ENCODE data around the gene YY1.

Gene YY1

GRCh38 chr14:100275214-100275613 is 36.3 kb downstream of the YY1 start:
- no peak for TF ChIP-seq FOXP2 (optimal IDR thresholded peaks at IDR 0.05; ENCODE audit: borderline replicate concordance, extremely low read depth, extremely low read length, insufficient read depth)
- no peak for TF ChIP-seq SIN3A (IDR thresholded peaks at IDR 0.05; ENCODE audit: borderline replicate concordance, insufficient read depth, low read length)
- no peak for TF ChIP-seq TAF1 (IDR thresholded peaks at IDR 0.05; ENCODE audit: borderline replicate concordance, insufficient read depth, low read length)
- TF ChIP-seq REST (IDR thresholded peaks at IDR 0.05; ENCODE audit: insufficient read depth in 1 of 2, low read depth in 2 of 2, low read length in 2 of 2) = no peak
- no peak for TF ChIP-seq POLR2AphosphoS5 (IDR thresholded peaks at IDR 0.05; ENCODE audit: low read depth, low read length)

GRCh38 chr14:100278702-100279101 is 39.8 kb downstream of the YY1 start:
- TF ChIP-seq POLR2AphosphoS5 (IDR thresholded peaks at IDR 0.05; ENCODE audit: low read depth, low read length) (no peak), TAF1 (IDR thresholded peaks at IDR 0.05; ENCODE audit: borderline replicate concordance, insufficient read depth, low read length) (no peak), SIN3A (IDR thresholded peaks at IDR 0.05; ENCODE audit: borderline replicate concordance, insufficient read depth, low read length) (no peak), REST (IDR thresholded peaks at IDR 0.05; ENCODE audit: insufficient read depth in 1 of 2, low read depth in 2 of 2, low read length in 2 of 2) (no peak), FOXP2 (optimal IDR thresholded peaks at IDR 0.05; ENCODE audit: borderline replicate concordance, extremely low read depth, extremely low read length, insufficient read depth) (no peak)

GRCh38 chr14:100279133-100279532 is 40.2 kb downstream of the YY1 start:
- no peak for TF ChIP-seq POLR2AphosphoS5 (IDR thresholded peaks at IDR 0.05; ENCODE audit: low read depth, low read length)
- TF ChIP-seq TAF1 (IDR thresholded peaks at IDR 0.05; ENCODE audit: borderline replicate concordance, insufficient read depth, low read length) = no peak
- TF ChIP-seq REST (IDR thresholded peaks at IDR 0.05; ENCODE audit: insufficient read depth in 1 of 2, low read depth in 2 of 2, low read length in 2 of 2) = no peak
- TF ChIP-seq SIN3A (IDR thresholded peaks at IDR 0.05; ENCODE audit: borderline replicate concordance, insufficient read depth, low read length) = no peak
- TF ChIP-seq FOXP2 (optimal IDR thresholded peaks at IDR 0.05; ENCODE audit: borderline replicate concordance, extremely low read depth, extremely low read length, insufficient read depth) = no peak

- TF ChIP-seq FOXP2 (optimal IDR thresholded peaks at IDR 0.05; ENCODE audit: borderline replicate concordance, extremely low read depth, extremely low read length, insufficient read depth) (no peak), SIN3A (IDR thresholded peaks at IDR 0.05; ENCODE audit: borderline replicate concordance, insufficient read depth, low read length) (no peak), TAF1 (IDR thresholded peaks at IDR 0.05; ENCODE audit: borderline replicate concordance, insufficient read depth, low read length) (no peak)
Observed at GRCh38 chr14:100279563-100279962, 40.6 kb downstream of the YY1 start.

GRCh38 chr14:100281286-100282082 is 42.5 kb downstream of the YY1 start:
- TF ChIP-seq FOXP2 (optimal IDR thresholded peaks at IDR 0.05; ENCODE audit: borderline replicate concordance, extremely low read depth, extremely low read length, insufficient read depth) (no peak), SIN3A (IDR thresholded peaks at IDR 0.05; ENCODE audit: borderline replicate concordance, insufficient read depth, low read length) (no peak), POLR2AphosphoS5 (IDR thresholded peaks at IDR 0.05; ENCODE audit: low read depth, low read length) (no peak)

- TF ChIP-seq POLR2AphosphoS5 (IDR thresholded peaks at IDR 0.05; ENCODE audit: low read depth, low read length) (no peak), REST (IDR thresholded peaks at IDR 0.05; ENCODE audit: insufficient read depth in 1 of 2, low read depth in 2 of 2, low read length in 2 of 2) (no peak), TAF1 (IDR thresholded peaks at IDR 0.05; ENCODE audit: borderline replicate concordance, insufficient read depth, low read length) (no peak)
Observed at GRCh38 chr14:100282083-100282350, 43.1 kb downstream of the YY1 start.

All from PFSK-1 (cell line).